Right lobe of liver (tissue), 6 donors: Measurements from ENCODE around the gene RIMKLB. TPM values are rescaled to one million over a fixed set of nuclear protein-coding genes. Genes with fewer than 3 reads are reported as not detected.

Source experiments
- ATAC-seq, 4 donors: fragments of 200-7000 bp; cut with Tn5 transposase; one replicate each; pipeline ENCODE4 v1.9.1; 2020; ENCODE audit warnings: mild to moderate bottlenecking in 4 of 4, moderate library complexity in 4 of 4
- DNase-seq, 3 donors: peaks; one replicate each; pipeline ENCODE4 v3.0.0-alpha.2; 2020
- H3K27ac ChIP-seq, 3 donors: fragments of 200-600 bp; one replicate each; pipeline ENCODE4 v1.8.0; 2022
- H3K27me3 ChIP-seq, 2 donors: fragments of 200-600 bp; one replicate each; pipeline ENCODE4 v1.8.0; 2022
- H3K36me3 ChIP-seq, 4 donors: fragments of 200-600 bp; sonication (generic) in 1 of 4; one replicate each; pipeline versions ENCODE4 v1.5.1 to v1.8.0; 2017 to 2022; ENCODE audit warnings: control low read depth in 1 of 4
- H3K4me1 ChIP-seq, 4 donors: fragments of 200-600 bp; sonication (generic) in 1 of 4; one replicate each; pipeline versions ENCODE4 v1.5.1 to v1.8.0; 2017 to 2022; ENCODE audit warnings: control low read depth in 1 of 4
- H3K4me3 ChIP-seq, 3 donors: fragments of 200-600 bp; one replicate each; pipeline ENCODE4 v1.8.0; 2022
- H3K9me3 ChIP-seq, 4 donors: fragments of 200-600 bp; sonication (generic) in 1 of 4; one replicate each; pipeline versions ENCODE4 v1.5.1 to v1.8.0; 2017 to 2022; ENCODE audit warnings: control low read depth in 1 of 4
- POLR2A ChIP-seq: fragments of 450-650 bp; IDR thresholded peaks from one replicate; pipeline ENCODE4 v1.6.1; 2017; ENCODE audit warnings: antibody characterized with exemption, mild to moderate bottlenecking
- WGBS: methylation state at CpG from one replicate; pipeline ENCODE4 v1.1.6; 2018; ENCODE audit warnings: low coverage, low lambda C conversion rate; ENCODE audit not compliant: insufficient coverage; ENCODE audit errors: missing lambda C conversion rate; 5-methylcytosine and 5-hydroxymethylcytosine counted together
- intact Hi-C, 2 donors: fragments of 100-400 bp; cut with DNase I; formaldehyde crosslinking; loops; one replicate each; pipeline versions ENCODE4 v1.11.2 to v1.14.1; 2022
- total RNA-seq, 6 experiments: library from RNA; depleted of rRNA in 2 of 6; stranded (reverse); fragments of >200 nt in 2 of 6; fragmentation: NEBNext Ultra II Directional in 3 of 6; extraction: Animal tissue kit (Norgen Biotek cat#: 25700) in 3 of 6; gene quantifications; one replicate each; pipeline versions ENCODE4 v1.1.0 to v1.2.4, GENCODE V29; 2016 to 2023
- TF ChIP-seq, protein P1 (sequence below), 4 donors: fragments of 200-600 bp in 3 of 4; fragments of 450-650 bp in 1 of 4; IDR thresholded peaks; one replicate each; pipeline versions ENCODE4 v1.5.1 to v1.8.0; 2016 to 2022; ENCODE audit warnings: antibody characterized with exemption in 4 of 4, mild to moderate bottlenecking in 2 of 4
- donor health status: DM: no; HTN: yes; CAD: no.
- donor health status: DM: no; HTN: no; CAD: no.
- donor health status: DM: no; HTN: no; CAD: no.
- donor health status: DM: no; HTN: yes; CAD: no.
- donor health status: DM: no; HTN: yes; CAD: no.

The RIMKLB gene
- total RNA-seq, 6 experiments from 2014 or later = 1.3 to 4.7 (median 2.6) TPM

DNA sequence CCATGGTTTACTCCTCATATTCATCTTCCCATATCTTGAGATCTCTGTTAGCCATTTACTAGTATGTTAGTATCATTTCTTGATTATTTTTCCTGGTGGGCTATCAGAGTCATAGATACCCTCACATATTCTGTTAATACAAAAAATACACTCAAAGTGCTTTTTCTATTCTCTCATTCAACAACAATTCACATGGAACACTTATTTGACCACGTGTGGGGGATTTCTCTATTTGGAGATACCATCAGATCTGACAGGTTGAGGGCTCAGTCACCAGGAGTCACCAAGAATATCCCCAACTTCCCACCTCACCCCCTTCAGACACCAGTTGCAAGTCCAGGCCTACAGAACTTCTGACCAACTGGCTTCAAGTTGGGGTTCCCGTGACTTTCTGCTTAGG, 72.7 kb downstream of the RIMKLB start:
- no peaks in the 10 kb centered on the region for H3K36me3 ChIP-seq
- no peaks in the 10 kb centered on the region for H3K4me1 ChIP-seq
- no peaks in the 10 kb centered on the region for H3K27me3 ChIP-seq
- no peak overlapping the region for H3K4me3 ChIP-seq
- DNase-seq (no peak), ATAC-seq (no peak)
- TF ChIP-seq, protein P1, sequence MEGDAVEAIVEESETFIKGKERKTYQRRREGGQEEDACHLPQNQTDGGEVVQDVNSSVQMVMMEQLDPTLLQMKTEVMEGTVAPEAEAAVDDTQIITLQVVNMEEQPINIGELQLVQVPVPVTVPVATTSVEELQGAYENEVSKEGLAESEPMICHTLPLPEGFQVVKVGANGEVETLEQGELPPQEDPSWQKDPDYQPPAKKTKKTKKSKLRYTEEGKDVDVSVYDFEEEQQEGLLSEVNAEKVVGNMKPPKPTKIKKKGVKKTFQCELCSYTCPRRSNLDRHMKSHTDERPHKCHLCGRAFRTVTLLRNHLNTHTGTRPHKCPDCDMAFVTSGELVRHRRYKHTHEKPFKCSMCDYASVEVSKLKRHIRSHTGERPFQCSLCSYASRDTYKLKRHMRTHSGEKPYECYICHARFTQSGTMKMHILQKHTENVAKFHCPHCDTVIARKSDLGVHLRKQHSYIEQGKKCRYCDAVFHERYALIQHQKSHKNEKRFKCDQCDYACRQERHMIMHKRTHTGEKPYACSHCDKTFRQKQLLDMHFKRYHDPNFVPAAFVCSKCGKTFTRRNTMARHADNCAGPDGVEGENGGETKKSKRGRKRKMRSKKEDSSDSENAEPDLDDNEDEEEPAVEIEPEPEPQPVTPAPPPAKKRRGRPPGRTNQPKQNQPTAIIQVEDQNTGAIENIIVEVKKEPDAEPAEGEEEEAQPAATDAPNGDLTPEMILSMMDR (IDR thresholded peaks at IDR 0.05) = no peak
- TF ChIP-seq POLR2A = no peak
- no peaks in the 10 kb centered on the region for H3K9me3 ChIP-seq
- intact Hi-C loops = no loop called here
- H3K27ac ChIP-seq = no peak overlapping the region
- 45% methylated on average over 1 of the region's 2 CpGs for WGBS

DNA sequence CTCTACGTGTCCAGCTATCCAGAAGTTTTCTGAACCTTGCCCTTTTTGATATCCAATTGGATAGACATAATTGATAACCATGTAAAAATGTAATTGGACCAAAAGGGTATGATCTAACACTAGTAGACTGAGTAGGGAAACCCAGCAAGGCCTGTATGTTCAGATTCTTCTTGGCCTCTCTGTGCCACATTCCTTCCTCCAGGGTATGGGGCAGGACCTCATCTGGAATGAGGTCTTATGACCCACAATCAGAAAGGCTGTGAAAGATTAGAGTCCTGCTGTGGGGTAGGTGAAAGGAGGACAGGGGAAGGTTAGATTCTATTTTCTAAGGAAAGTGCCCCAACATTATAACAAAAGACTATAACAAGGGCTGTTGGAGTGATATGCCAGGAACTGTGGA, 73.3 kb downstream of the RIMKLB start:
- 100% methylated on average over 1 of the region's 1 CpG for WGBS
- DNase-seq = no peak
- TF ChIP-seq, protein P1 (IDR thresholded peaks at IDR 0.05) = no peak
- TF ChIP-seq POLR2A = no peak
- Histone ChIP-seq H3K4me1 (no peaks in the 10 kb centered on the region), H3K9me3 (no peaks in the 10 kb centered on the region), H3K27ac (no peak overlapping the region), H3K36me3 (no peaks in the 10 kb centered on the region), H3K4me3 (no peak overlapping the region), H3K27me3 (no peaks in the 10 kb centered on the region)
- intact Hi-C loops = no loop called here
- no peak for ATAC-seq

DNA sequence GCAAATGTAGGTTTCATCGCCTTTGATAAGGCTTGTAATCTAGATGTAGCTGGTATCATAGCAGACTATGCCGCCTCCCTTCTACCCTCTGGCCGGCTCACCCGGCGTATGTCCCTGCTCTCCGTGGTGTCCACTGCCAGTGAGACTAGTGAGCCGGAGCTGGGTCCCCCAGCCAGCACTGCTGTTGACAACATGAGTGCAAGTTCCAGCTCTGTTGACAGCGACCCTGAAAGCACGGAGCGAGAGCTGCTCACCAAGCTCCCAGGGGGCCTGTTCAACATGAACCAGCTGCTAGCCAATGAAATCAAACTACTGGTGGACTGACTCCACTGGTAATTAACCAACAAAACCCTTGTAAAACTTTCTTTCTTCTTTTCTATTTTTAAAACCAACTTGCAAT, 75.7 kb downstream of the RIMKLB start:
- no peak for ATAC-seq
- no peak for DNase-seq
- 95% methylated on average over 8 of the region's 10 CpGs for WGBS
- TF ChIP-seq POLR2A = no peak
- TF ChIP-seq, protein P1 (IDR thresholded peaks at IDR 0.05) = no peak
- H3K27me3 ChIP-seq = no peaks in the 10 kb centered on the region
- no peak overlapping the region for H3K27ac ChIP-seq
- no peaks in the 10 kb centered on the region for H3K36me3 ChIP-seq
- H3K4me3 ChIP-seq = no peak overlapping the region
- intact Hi-C loops = no loop called here
- H3K9me3 ChIP-seq = no peaks in the 10 kb centered on the region
- H3K4me1 ChIP-seq = no peaks in the 10 kb centered on the region

DNA sequence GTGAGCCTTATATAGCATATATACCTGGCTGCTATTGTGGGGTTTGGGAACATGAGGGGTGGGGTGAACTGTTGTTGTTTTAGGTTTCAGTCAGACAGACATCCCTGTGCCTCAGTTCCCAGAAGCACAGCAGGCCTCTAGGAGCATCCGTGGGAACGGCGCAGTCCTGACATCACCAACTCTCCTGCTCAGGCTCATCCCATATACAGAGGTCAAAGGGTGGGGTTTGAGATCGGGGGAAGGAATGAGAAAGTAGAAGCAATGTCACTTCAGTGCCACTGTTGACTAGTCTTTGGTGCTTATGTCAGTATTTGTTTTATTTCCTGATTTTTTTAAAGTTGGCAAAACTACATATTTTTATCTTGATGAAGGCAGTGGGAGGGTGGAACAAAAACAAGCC, 81.5 kb downstream of the RIMKLB start:
- 85% methylated on average over 4 of the region's 4 CpGs for WGBS
- H3K9me3 ChIP-seq = no peaks in the 10 kb centered on the region
- H3K27me3 ChIP-seq = no peaks in the 10 kb centered on the region
- intact Hi-C loops = no loop called here
- H3K27ac ChIP-seq = no peak overlapping the region
- ATAC-seq = no peak
- H3K4me1 ChIP-seq = no peaks in the 10 kb centered on the region
- H3K36me3 ChIP-seq = no peaks in the 10 kb centered on the region
- no peak overlapping the region for H3K4me3 ChIP-seq
- DNase-seq = no peak
- TF ChIP-seq, protein P1 (IDR thresholded peaks at IDR 0.05) = no peak
- TF ChIP-seq POLR2A = no peak

DNA sequence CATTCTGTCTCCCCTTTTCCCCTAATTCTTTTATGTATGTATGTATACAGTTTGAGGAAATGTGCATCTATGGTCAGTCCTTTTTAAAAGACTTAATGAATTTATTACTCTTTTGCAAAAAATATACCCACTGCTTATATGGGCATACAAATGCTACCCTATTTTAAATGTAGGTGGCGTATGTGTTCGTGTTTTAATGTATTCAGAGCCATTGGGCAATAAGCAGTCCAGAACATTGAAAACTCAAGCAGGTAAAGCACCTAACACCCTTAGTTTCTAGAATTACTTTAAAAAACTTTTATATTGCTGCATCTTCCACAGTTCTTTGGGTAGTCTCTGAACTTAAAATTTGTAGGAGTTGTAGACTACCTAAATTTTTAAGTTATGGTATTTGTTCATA, 82.1 kb downstream of the RIMKLB start:
- ATAC-seq = no peak
- DNase-seq = no peak
- no peaks in the 10 kb centered on the region for H3K4me1 ChIP-seq
- intact Hi-C loops = no loop called here
- H3K4me3 ChIP-seq = no peak overlapping the region
- no peaks in the 10 kb centered on the region for H3K27me3 ChIP-seq
- H3K36me3 ChIP-seq = no peaks in the 10 kb centered on the region
- TF ChIP-seq, protein P1 (IDR thresholded peaks at IDR 0.05) = no peak
- WGBS = 58% methylated on average over 2 of the region's 2 CpGs
- H3K9me3 ChIP-seq = no peaks in the 10 kb centered on the region
- no peak overlapping the region for H3K27ac ChIP-seq
